ENCODE measurements around the gene ZNF672. TPM values are rescaled to one million over a fixed set of nuclear protein-coding genes. Genes with fewer than 3 reads are reported as not detected.

The ZNF672 gene

GRCh38 chr1:248892590-248892989, 54.6 kb downstream of the ZNF672 start:
- Histone ChIP-seq H4K8ac (ENCODE audit: low read depth, low read length) (no peak overlapping the region), H2BK5ac (ENCODE audit: low read length) (no peak overlapping the region), H3K14ac (ENCODE audit: low read length) (no peak overlapping the region), H2AFZ (ENCODE audit: low read length) (no peak overlapping the region), H2BK12ac (ENCODE audit: low read length) (no peak overlapping the region), H2AK5ac (ENCODE audit: low read depth, low read length) (no peak overlapping the region), H3K18ac (ENCODE audit: low read length) (no peak overlapping the region), H2BK15ac (ENCODE audit: low read length) (no peak overlapping the region), H3K9ac (ENCODE audit: low read depth, low read length, poor library complexity) (no peak overlapping the region), H3K4ac (ENCODE audit: low read length) (no peak overlapping the region), H3K27ac (replicated peaks; ENCODE audit: low read length) (no peak overlapping the region), H3K9me3 (replicated peaks in 1 of 2; ENCODE audit: control insufficient read depth in 2 of 2, insufficient read depth in 1 of 2, low read depth in 1 of 2, low read length in 2 of 2) (no peaks in the 10 kb centered on the region), H3K27me3 (ENCODE audit: control insufficient read depth in 3 of 3, insufficient read depth in 3 of 3, low read depth in 1 of 3, low read length in 3 of 3) (peaks cover 0 to 4% (median 0%) of the 10 kb centered on the region in 3 experiments), H4K91ac (ENCODE audit: low read depth, low read length, poor library complexity) (no peak overlapping the region), H3K23ac (ENCODE audit: low read depth, low read length, poor library complexity) (no peak overlapping the region), H3K4me3 (ENCODE audit: low read length in 2 of 2) (no peak overlapping the region), H3K4me1 (ENCODE audit: control insufficient read depth in 2 of 2, insufficient read depth in 1 of 2, low read depth in 1 of 2, low read length in 2 of 2) (peaks cover 0 to 1% of the 10 kb centered on the region in 2 donors), H3K36me3 (replicated peaks in 1 of 2; ENCODE audit: control insufficient read depth in 2 of 2, insufficient read depth in 2 of 2, low read length in 2 of 2) (no peaks in the 10 kb centered on the region), H3K79me1 (ENCODE audit: low read depth, low read length) (no peaks in the 10 kb centered on the region), H2BK120ac (ENCODE audit: low read depth, low read length) (no peak overlapping the region), H3K4me2 (ENCODE audit: insufficient read depth, low read length, poor library complexity, severe bottlenecking) (no peak overlapping the region)
- no peak for DNase-seq (ENCODE audit: low spot score)
- no CpG with 5 or more reads among the region's 1 CpG for WGBS, 2 donors (ENCODE audit: extremely low coverage in 2 of 2, insufficient read length in 2 of 2, insufficient replicate concordance in 1 of 2)

GRCh38 chr1:248894837-248895236, 56.8 kb downstream of the ZNF672 start:
- H2AK5ac ChIP-seq (ENCODE audit: low read depth, low read length) = no peak overlapping the region
- no peak overlapping the region for H3K18ac ChIP-seq (ENCODE audit: low read length)
- H4K8ac ChIP-seq (ENCODE audit: low read depth, low read length) = no peak overlapping the region
- no peak overlapping the region for H2BK15ac ChIP-seq (ENCODE audit: low read length)
- DNase-seq (ENCODE audit: low spot score) = no peak
- no peak overlapping the region for H2BK12ac ChIP-seq (ENCODE audit: low read length)
- no peak overlapping the region for H3K4me3 ChIP-seq (ENCODE audit: low read length in 2 of 2)
- H3K23ac ChIP-seq (ENCODE audit: low read depth, low read length, poor library complexity) = no peak overlapping the region
- no peak overlapping the region for H2AFZ ChIP-seq (ENCODE audit: low read length)
- no peak overlapping the region for H3K4me2 ChIP-seq (ENCODE audit: insufficient read depth, low read length, poor library complexity, severe bottlenecking)
- H2BK5ac ChIP-seq (ENCODE audit: low read length) = no peak overlapping the region
- no peaks in the 10 kb centered on the region for H3K36me3 ChIP-seq (replicated peaks in 1 of 2; ENCODE audit: control insufficient read depth in 2 of 2, insufficient read depth in 2 of 2, low read length in 2 of 2)
- H3K14ac ChIP-seq (ENCODE audit: low read length) = no peak overlapping the region
- no peaks in the 10 kb centered on the region for H3K9me3 ChIP-seq (replicated peaks in 1 of 2; ENCODE audit: control insufficient read depth in 2 of 2, insufficient read depth in 1 of 2, low read depth in 1 of 2, low read length in 2 of 2)
- H4K91ac ChIP-seq (ENCODE audit: low read depth, low read length, poor library complexity) = no peak overlapping the region
- H3K4ac ChIP-seq (ENCODE audit: low read length) = no peak overlapping the region
- no peak overlapping the region for H3K9ac ChIP-seq (ENCODE audit: low read depth, low read length, poor library complexity)
- H3K27ac ChIP-seq (replicated peaks; ENCODE audit: low read length) = no peak overlapping the region
- H3K27me3 ChIP-seq (ENCODE audit: control insufficient read depth in 3 of 3, insufficient read depth in 3 of 3, low read depth in 1 of 3, low read length in 3 of 3) = peaks cover 0 to 4% (median 0%) of the 10 kb centered on the region in 3 experiments
- no peak overlapping the region for H2BK120ac ChIP-seq (ENCODE audit: low read depth, low read length)
- no peaks in the 10 kb centered on the region for H3K79me1 ChIP-seq (ENCODE audit: low read depth, low read length)
- H3K4me1 ChIP-seq (ENCODE audit: control insufficient read depth in 2 of 2, insufficient read depth in 1 of 2, low read depth in 1 of 2, low read length in 2 of 2) = peaks cover 0 to 1% of the 10 kb centered on the region in 2 donors

- Histone ChIP-seq H3K9ac (ENCODE audit: low read depth, low read length, poor library complexity) (no peak overlapping the region), H2AK5ac (ENCODE audit: low read depth, low read length) (peak overlapping the region; percentile 16), H2BK120ac (ENCODE audit: low read depth, low read length) (no peak overlapping the region), H2BK15ac (ENCODE audit: low read length) (peak overlapping the region; percentile 22), H3K27ac (replicated peaks; ENCODE audit: low read length) (no peak overlapping the region), H3K79me1 (ENCODE audit: low read depth, low read length) (no peaks in the 10 kb centered on the region), H3K23ac (ENCODE audit: low read depth, low read length, poor library complexity) (no peak overlapping the region), H3K9me3 (replicated peaks in 1 of 2; ENCODE audit: control insufficient read depth in 2 of 2, insufficient read depth in 1 of 2, low read depth in 1 of 2, low read length in 2 of 2) (no peaks in the 10 kb centered on the region), H4K8ac (ENCODE audit: low read depth, low read length) (no peak overlapping the region), H2BK12ac (ENCODE audit: low read length) (no peak overlapping the region), H2BK5ac (ENCODE audit: low read length) (no peak overlapping the region), H3K4ac (ENCODE audit: low read length) (no peak overlapping the region), H3K4me2 (ENCODE audit: insufficient read depth, low read length, poor library complexity, severe bottlenecking) (no peak overlapping the region), H3K14ac (ENCODE audit: low read length) (no peak overlapping the region), H3K4me3 (ENCODE audit: low read length in 2 of 2) (no peak overlapping the region), H3K18ac (ENCODE audit: low read length) (no peak overlapping the region), H3K27me3 (ENCODE audit: control insufficient read depth in 3 of 3, insufficient read depth in 3 of 3, low read depth in 1 of 3, low read length in 3 of 3) (peaks cover 0 to 4% (median 0%) of the 10 kb centered on the region in 3 experiments), H3K4me1 (ENCODE audit: control insufficient read depth in 2 of 2, insufficient read depth in 1 of 2, low read depth in 1 of 2, low read length in 2 of 2) (no peaks in the 10 kb centered on the region), H2AFZ (ENCODE audit: low read length) (peak overlapping the region; percentile 45), H3K36me3 (replicated peaks in 1 of 2; ENCODE audit: control insufficient read depth in 2 of 2, insufficient read depth in 2 of 2, low read length in 2 of 2) (no peaks in the 10 kb centered on the region), H4K91ac (ENCODE audit: low read depth, low read length, poor library complexity) (no peak overlapping the region)
- DNase-seq (ENCODE audit: low spot score) = no peak
- WGBS, 2 donors (ENCODE audit: extremely low coverage in 2 of 2, insufficient read length in 2 of 2, insufficient replicate concordance in 1 of 2) = no CpG with 5 or more reads among the region's 9 CpGs
These were observed 59.7 kb downstream of the ZNF672 start for GRCh38 chr1:248897412-248898337.

Small RNA genes lying within 50 kb of the gene (small RNA-seq; reads per million reads assigned to genes)
- gene MIR3124 (ENCODE audit: insufficient read depth) = not detected

Measured in neuronal stem cell (in vitro differentiated cells).